Testis (tissue), 3 donors: Measurements from ENCODE around the gene PHLDA2. TPM values are rescaled to one million over a fixed set of nuclear protein-coding genes. Genes with fewer than 3 reads are reported as not detected.

Experiments
- DNase-seq: peaks from one replicate; pipeline ENCODE4 v3.0.0-alpha.2; 2019
- H3K27ac ChIP-seq, 2 donors: fragments of 200-600 bp; sonication (generic); one replicate each; pipeline ENCODE4 v1.5.1; 2019
- H3K27me3 ChIP-seq: fragments of 200-600 bp; sonication (generic); one replicate; pipeline ENCODE4 v1.5.1; 2019
- H3K36me3 ChIP-seq: fragments of 200-600 bp; sonication (generic); one replicate; pipeline ENCODE4 v1.5.1; 2017; ENCODE audit warnings: low read depth; ENCODE audit errors: missing control alignments
- H3K4me1 ChIP-seq: fragments of 200-600 bp; sonication (generic); one replicate; pipeline ENCODE4 v1.5.1; 2019
- H3K4me3 ChIP-seq, 2 donors: fragments of 200-600 bp; sonication (generic); one replicate each; pipeline ENCODE4 v1.5.1; 2017 to 2019
- H3K9me3 ChIP-seq: fragments of 200-600 bp; sonication (generic); one replicate; pipeline ENCODE4 v1.5.1; 2017
- POLR2A ChIP-seq: fragments of 450-650 bp; IDR thresholded peaks from one replicate; pipeline ENCODE4 v1.6.1; 2017; ENCODE audit warnings: antibody characterized with exemption, mild to moderate bottlenecking, moderate library complexity
- WGBS, 2 donors: methylation state at CpG; one replicate each; pipeline ENCODE4 v1.1.5; 2018; 5-methylcytosine and 5-hydroxymethylcytosine counted together
- intact Hi-C: fragments of 100-400 bp; cut with DNase I; formaldehyde crosslinking; loops from one replicate; pipeline ENCODE4 v1.15.1; 2023; ENCODE audit warnings: low total_unique reads
- polyA plus RNA-seq: library from polyadenylated mRNA; stranded (reverse); fragments of 350-450 nt; fragmentation: Illumina TruSeq; extraction: RNeasy Lipid Tissue Mini Kit (QIAGEN cat#74804); gene quantifications from one replicate; pipeline ENCODE4 v1.2.3, GENCODE V29; 2014; ENCODE audit warnings: low read depth, low replicate concordance; ENCODE audit not compliant: insufficient read depth
- total RNA-seq, 2 donors: library from RNA; depleted of rRNA; stranded (reverse); fragments of >200 nt; gene quantifications; one replicate each; pipeline ENCODE4 v1.2.3, GENCODE V29; 2016
- TF ChIP-seq, protein P1 (sequence below), 3 experiments: fragments of 450-650 bp in 2 of 3; fragments of 200-600 bp in 1 of 3; sonication (generic) in 1 of 3; IDR thresholded peaks; one replicate each; pipeline ENCODE4 v1.5.1; 2016 to 2019; ENCODE audit warnings: antibody characterized with exemption in 3 of 3, mild to moderate bottlenecking in 2 of 3, moderate library complexity in 1 of 3

The PHLDA2 gene
- total and polyA plus RNA-seq, 3 donors from 2014 or later, result 0.62 to 4.0 (median 2.2) TPM

DNA sequence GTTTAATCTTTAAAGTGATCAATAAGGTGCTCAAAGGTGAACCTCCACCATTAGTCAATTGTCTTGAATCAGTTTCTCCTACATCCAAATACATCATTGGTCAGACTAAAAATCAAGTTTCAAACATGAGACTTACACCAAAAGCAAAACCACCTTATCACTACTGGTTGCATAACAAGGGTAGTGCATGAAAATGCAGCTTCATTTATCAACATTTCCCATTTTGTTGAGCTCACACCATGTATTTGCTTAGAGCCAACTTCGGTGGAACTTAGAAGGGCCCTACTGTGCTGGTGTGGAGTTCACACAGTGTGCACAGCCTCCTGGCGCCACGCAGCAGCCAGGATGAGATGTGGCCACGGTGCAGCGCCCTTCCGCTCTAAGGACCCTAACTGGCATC lies 23.1 kb upstream of the PHLDA2 start:
- H3K27me3 ChIP-seq, result no peaks in the 10 kb centered on the region
- no peaks in the 10 kb centered on the region for H3K4me1 ChIP-seq
- intact Hi-C loops, result no loop called here
- no peak for TF ChIP-seq POLR2A
- TF ChIP-seq, protein P1, sequence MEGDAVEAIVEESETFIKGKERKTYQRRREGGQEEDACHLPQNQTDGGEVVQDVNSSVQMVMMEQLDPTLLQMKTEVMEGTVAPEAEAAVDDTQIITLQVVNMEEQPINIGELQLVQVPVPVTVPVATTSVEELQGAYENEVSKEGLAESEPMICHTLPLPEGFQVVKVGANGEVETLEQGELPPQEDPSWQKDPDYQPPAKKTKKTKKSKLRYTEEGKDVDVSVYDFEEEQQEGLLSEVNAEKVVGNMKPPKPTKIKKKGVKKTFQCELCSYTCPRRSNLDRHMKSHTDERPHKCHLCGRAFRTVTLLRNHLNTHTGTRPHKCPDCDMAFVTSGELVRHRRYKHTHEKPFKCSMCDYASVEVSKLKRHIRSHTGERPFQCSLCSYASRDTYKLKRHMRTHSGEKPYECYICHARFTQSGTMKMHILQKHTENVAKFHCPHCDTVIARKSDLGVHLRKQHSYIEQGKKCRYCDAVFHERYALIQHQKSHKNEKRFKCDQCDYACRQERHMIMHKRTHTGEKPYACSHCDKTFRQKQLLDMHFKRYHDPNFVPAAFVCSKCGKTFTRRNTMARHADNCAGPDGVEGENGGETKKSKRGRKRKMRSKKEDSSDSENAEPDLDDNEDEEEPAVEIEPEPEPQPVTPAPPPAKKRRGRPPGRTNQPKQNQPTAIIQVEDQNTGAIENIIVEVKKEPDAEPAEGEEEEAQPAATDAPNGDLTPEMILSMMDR (IDR thresholded peaks at IDR 0.05), result no peak
- no peak overlapping the region for H3K4me3 ChIP-seq
- H3K36me3 ChIP-seq, result no peaks in the 10 kb centered on the region
- no peaks in the 10 kb centered on the region for H3K9me3 ChIP-seq
- DNase-seq, result no peak
- WGBS, 2 donors, result 75 to 89% methylated on average over 6 of the region's 6 CpGs
- H3K27ac ChIP-seq, result no peak overlapping the region

DNA sequence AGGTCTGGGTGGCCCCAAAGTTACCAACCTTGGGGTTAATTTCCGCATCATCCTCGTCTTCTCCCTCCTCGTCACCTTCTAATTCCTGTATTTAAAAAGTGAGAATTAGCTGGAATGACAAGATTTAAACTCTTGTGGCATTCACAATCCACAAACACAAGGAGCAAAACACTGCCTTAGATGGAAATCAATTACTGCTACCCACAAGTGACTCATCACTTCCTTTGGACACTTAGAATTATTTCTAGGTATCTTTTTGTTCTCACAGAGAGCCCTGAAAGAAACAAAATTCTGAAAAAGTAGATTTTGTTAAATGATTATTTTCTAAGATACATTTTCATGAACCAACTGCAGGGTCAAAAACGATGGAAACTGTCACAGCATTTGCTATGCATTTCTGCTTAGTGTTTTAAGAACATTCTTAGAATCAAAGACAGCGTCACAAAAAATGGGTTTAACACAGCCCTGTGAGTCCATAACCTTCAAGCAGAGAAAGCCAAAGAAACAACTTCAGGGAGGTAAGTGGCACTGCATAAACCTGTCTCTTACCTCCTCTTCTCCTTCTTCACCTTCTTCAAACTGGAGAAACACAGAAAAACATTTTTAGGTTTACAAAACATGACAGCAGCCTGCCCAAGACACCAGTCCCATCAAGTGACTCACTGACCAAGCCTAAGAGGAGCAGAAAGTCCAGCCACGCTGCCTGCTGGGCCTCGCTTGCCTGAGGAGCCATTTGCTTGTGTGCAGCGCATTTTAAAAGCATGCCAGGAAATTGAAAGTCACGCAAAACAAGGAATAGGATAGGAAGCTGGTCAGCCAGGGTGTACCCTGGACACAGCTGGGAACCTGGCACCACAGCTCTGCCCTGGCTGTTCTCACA lies 22.3 kb upstream of the PHLDA2 start:
- H3K9me3 ChIP-seq, result no peaks in the 10 kb centered on the region
- H3K36me3 ChIP-seq, result no peaks in the 10 kb centered on the region
- TF ChIP-seq, protein P1 (IDR thresholded peaks at IDR 0.05), result no peak
- no peak for TF ChIP-seq POLR2A
- no peaks in the 10 kb centered on the region for H3K4me1 ChIP-seq
- no peak overlapping the region for H3K27ac ChIP-seq
- intact Hi-C loops, result no loop called here
- WGBS, 2 donors, result 84% methylated on average over 9 of the region's 9 CpGs
- H3K4me3 ChIP-seq, result no peak overlapping the region
- no peaks in the 10 kb centered on the region for H3K27me3 ChIP-seq
- DNase-seq, result no peak

DNA sequence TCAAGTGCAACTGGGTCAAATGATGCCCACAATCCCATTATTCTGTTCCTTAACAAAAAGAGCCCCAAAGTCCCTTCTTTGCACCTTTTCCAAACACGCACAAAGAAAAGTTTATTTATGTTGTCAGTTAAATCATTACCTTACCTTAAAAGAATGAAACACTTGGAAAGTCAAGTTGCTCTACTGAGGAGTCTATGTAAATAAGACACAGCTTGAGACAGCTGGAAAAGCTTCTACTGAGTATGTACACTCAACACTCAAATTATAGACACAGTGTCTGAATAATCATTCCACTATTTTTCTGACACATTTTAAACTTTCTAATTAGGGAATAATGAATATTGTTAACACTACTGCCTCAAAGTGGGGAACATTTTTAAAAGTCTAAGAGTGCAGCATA lies 21.6 kb upstream of the PHLDA2 start:
- Histone ChIP-seq H3K27ac (no peak overlapping the region), H3K27me3 (no peaks in the 10 kb centered on the region)

DNA sequence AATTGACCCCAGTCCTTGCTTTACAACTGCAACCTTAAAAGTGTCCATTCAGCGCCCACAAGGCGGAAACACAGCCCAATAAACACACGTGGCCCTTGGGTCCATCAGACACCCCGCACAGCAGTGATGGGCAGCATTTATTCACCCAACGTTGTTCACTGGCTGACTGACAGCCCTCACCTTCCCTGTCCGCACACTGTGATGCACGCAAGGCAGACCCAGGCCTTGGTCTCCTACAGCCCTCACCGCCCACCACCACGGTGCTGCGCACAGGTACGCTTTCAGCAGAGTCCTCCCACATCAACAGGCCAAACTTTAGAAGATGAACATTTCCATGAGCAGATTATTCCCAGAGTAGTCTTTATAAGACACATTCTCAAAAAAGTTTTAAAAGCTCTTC lies 20.7 kb upstream of the PHLDA2 start:
- Histone ChIP-seq H3K4me1 (peaks cover 9% of the 10 kb centered on the region), H3K27ac (no peak overlapping the region), H3K4me3 (no peak overlapping the region), H3K27me3 (no peaks in the 10 kb centered on the region), H3K9me3 (no peaks in the 10 kb centered on the region), H3K36me3 (no peaks in the 10 kb centered on the region)
- 91 to 94% methylated on average over 11 of the region's 11 CpGs for WGBS, 2 donors
- TF ChIP-seq, protein P1 (IDR thresholded peaks at IDR 0.05), result no peak
- TF ChIP-seq POLR2A, result no peak
- DNase-seq, result no peak
- intact Hi-C loops, result no loop called here

More for the DNA sequence above, 21.6 kb upstream of the PHLDA2 start:
- no peak for DNase-seq
- no peaks in the 10 kb centered on the region for H3K36me3 ChIP-seq
- peaks cover 5% of the 10 kb centered on the region for H3K4me1 ChIP-seq
- TF ChIP-seq, protein P1 (IDR thresholded peaks at IDR 0.05), result no peak
- TF ChIP-seq POLR2A, result no peak
- no peak overlapping the region for H3K4me3 ChIP-seq
- intact Hi-C loops, result no loop called here
- WGBS, 2 donors, result 82 to 93% methylated on average over 1 of the region's 1 CpG
- no peaks in the 10 kb centered on the region for H3K9me3 ChIP-seq

DNA sequence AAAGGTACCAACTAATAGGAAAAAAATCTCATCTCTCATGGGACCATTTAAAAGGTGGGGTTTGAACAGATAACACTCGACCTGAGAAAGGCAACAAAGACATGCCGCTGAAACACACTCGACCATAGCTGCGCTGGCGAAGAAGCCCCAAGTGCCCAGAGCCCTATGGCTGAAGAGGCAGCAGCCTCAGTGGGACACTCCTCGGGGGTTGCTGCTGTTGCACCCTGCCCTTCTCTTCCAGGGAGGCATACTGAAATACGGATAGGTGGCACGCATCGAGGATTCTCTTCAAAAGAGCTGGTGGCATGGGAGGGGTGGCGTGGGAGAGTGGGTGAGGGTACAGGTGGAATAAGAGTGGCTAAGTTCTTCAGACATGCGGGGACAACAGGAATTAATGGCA lies 18.5 kb upstream of the PHLDA2 start:
- H3K36me3 ChIP-seq, result no peaks in the 10 kb centered on the region
- TF ChIP-seq POLR2A, result no peak
- TF ChIP-seq, protein P1 (IDR thresholded peaks at IDR 0.05), result no peak

More for the DNA sequence above, 18.5 kb upstream of the PHLDA2 start:
- H3K4me3 ChIP-seq, result no peak overlapping the region
- H3K27ac ChIP-seq, result no peak overlapping the region
- H3K9me3 ChIP-seq, result no peaks in the 10 kb centered on the region
- DNase-seq, result no peak
- H3K4me1 ChIP-seq, result peaks cover 16% of the 10 kb centered on the region
- no peaks in the 10 kb centered on the region for H3K27me3 ChIP-seq
- intact Hi-C loops, result no loop called here
- 89 to 92% methylated on average over 11 of the region's 11 CpGs for WGBS, 2 donors
